SH-SY5Y (cell line): ENCODE results near the gene ISOC2.

Experiments used
- GATA2 ChIP-seq: IDR thresholded peaks from 2 replicates; pipeline ENCODE4 v1.6.1; 2011; ENCODE audit warnings: mild to moderate bottlenecking, low read depth, low read length
- GATA3 ChIP-seq: IDR thresholded peaks from 2 replicates; pipeline ENCODE4 v1.6.1; 2011; ENCODE audit warnings: low read depth, mild to moderate bottlenecking, low read length, moderate library complexity

- TF ChIP-seq GATA2 (no peak), GATA3 (no peak)
Observed at GRCh38 chr19:55464039-55464661, 2.7 kb upstream of the ISOC2 start.
